ENCODE measurements around the gene MMD2.

DNA sequence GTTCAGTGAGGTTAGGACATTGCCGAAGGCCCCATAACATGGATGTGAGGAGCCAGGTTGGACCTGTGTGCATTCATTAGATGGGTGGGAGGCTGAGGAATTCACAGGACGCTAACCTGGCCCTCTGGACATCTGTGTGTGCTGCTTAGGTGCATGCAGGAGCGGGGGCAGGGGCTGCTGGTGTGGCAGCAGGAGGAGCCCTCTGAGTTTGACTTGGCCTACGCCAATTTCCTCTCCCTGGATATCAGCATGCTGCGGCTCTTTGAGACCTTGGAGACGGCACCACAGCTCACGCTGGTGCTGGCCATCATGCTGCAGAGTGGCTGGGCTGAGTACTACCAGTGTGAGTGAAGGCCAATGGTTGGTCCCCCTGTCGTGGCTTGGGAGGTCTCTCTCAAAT lies 34.5 kb upstream of the MMD2 start:
- TF ChIP-seq EZH2 (IDR thresholded peaks at IDR 0.05; ENCODE audit: insufficient read depth, poor library complexity, severe bottlenecking) (no peak), EZH2phosphoT487 (IDR thresholded peaks at IDR 0.05; ENCODE audit: insufficient read depth, low read depth) (no peak)

Data from GM23248 (cell line).